HFFc6 (cell line): ENCODE measurements around the gene PHACTR1. TPM values are rescaled to one million over a fixed set of nuclear protein-coding genes. Genes with fewer than 3 reads are reported as not detected.

Experiments used
- DNase-seq: peaks from one replicate; pipeline ENCODE4 v3.0.0-alpha.2; 2018
- H3K27ac Mint-ChIP-seq: 2 replicates; pipeline ENCODE4 v1.8.0; 2020; ENCODE audit warnings: mild to moderate bottlenecking, mixed read lengths
- H3K27me3 Mint-ChIP-seq: 2 replicates; pipeline ENCODE4 v1.8.0; 2021; ENCODE audit warnings: mild to moderate bottlenecking, moderate library complexity, mixed read lengths; ENCODE audit not compliant: insufficient read depth
- H3K36me3 Mint-ChIP-seq: 2 replicates; pipeline ENCODE4 v1.8.0; 2021; ENCODE audit warnings: low read depth, mixed read lengths
- H3K4me1 Mint-ChIP-seq: 2 replicates; pipeline ENCODE4 v1.8.0; 2020; ENCODE audit warnings: low read depth, mixed read lengths
- H3K4me3 Mint-ChIP-seq: 2 replicates; pipeline ENCODE4 v1.8.0; 2020; ENCODE audit warnings: mild to moderate bottlenecking, moderate library complexity, mixed read lengths
- H3K9me3 Mint-ChIP-seq: 2 replicates; pipeline ENCODE4 v1.8.0; 2020; ENCODE audit warnings: mild to moderate bottlenecking, mixed read lengths
- total RNA-seq, 6 experiments: library from RNA; stranded (reverse); fragmentation: NEBNext Ultra II Directional; extraction: Animal tissue kit (Norgen Biotek cat#: 25700); gene quantifications; 2 replicates in 1 of 6; 3 replicates in 5 of 6; pipeline ENCODE4 v1.2.3, GENCODE V29; 2021
- TF ChIP-seq, protein P1 (sequence below): fragments of 200-600 bp; sonication (generic); IDR thresholded peaks from 2 replicates; pipeline ENCODE4 v1.5.0; 2021; ENCODE audit warnings: antibody characterized with exemption, mild to moderate bottlenecking

Gene PHACTR1
- total RNA-seq, 6 experiments from 2014 or later: 2.5 to 4.7 (median 3.9) TPM

DNA sequence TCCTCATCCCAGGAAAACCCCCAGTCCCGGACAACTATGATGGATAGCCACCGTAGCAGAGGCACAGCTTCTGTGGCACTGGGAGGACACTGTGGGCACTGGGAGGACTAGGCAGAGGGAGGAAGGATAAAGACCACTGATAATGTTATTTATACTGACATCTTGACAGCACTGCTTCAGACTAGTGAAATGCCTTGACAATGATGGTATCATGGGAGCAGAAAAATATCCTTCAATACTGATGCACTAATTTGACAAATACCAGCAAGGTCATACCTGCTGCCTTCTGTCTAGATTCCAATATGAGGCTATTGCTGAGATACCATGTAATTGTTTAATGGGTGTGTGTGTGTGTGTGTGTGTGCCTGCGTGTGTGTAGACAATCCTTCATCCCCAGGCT is 148.6 kb downstream of the PHACTR1 start:
- TF ChIP-seq, protein P1, sequence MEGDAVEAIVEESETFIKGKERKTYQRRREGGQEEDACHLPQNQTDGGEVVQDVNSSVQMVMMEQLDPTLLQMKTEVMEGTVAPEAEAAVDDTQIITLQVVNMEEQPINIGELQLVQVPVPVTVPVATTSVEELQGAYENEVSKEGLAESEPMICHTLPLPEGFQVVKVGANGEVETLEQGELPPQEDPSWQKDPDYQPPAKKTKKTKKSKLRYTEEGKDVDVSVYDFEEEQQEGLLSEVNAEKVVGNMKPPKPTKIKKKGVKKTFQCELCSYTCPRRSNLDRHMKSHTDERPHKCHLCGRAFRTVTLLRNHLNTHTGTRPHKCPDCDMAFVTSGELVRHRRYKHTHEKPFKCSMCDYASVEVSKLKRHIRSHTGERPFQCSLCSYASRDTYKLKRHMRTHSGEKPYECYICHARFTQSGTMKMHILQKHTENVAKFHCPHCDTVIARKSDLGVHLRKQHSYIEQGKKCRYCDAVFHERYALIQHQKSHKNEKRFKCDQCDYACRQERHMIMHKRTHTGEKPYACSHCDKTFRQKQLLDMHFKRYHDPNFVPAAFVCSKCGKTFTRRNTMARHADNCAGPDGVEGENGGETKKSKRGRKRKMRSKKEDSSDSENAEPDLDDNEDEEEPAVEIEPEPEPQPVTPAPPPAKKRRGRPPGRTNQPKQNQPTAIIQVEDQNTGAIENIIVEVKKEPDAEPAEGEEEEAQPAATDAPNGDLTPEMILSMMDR: no peak
- H3K27ac Mint-ChIP-seq: no peak overlapping the region
- peaks cover 9% of the 10 kb centered on the region for H3K27me3 Mint-ChIP-seq
- DNase-seq: no peak
- H3K9me3 Mint-ChIP-seq: no peaks in the 10 kb centered on the region
- H3K4me3 Mint-ChIP-seq: no peak overlapping the region
- H3K4me1 Mint-ChIP-seq: no peaks in the 10 kb centered on the region
- no peaks in the 10 kb centered on the region for H3K36me3 Mint-ChIP-seq

DNA sequence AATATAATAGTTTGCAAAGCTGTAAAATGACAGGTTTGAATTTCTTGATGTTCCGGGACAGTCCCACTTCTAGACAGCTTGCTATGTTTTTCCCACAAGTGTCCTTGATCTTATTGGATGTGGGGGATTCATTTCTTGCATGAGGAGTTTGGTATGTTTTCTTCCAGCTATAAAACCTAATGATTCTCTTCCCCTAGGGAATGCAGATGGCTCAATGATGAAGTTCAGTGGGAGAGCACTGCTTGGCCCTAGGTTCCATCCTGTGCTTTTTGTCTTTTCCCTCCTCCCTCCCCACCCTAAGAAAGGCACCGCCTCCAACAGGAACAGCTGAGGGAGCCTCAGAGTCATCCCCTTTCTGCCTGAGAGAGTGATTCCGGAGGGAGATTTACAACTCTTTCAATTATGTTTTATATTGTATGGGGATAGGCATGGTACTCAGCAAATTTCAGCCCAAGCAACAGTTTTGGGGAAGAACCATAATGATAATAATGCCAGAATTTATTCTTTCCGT is 149.2 kb downstream of the PHACTR1 start:
- TF ChIP-seq, protein P1: no peak
- Mint-ChIP-seq H3K9me3 (no peaks in the 10 kb centered on the region), H3K4me1 (no peaks in the 10 kb centered on the region), H3K36me3 (no peaks in the 10 kb centered on the region), H3K27ac (no peak overlapping the region), H3K27me3 (peaks cover 9% of the 10 kb centered on the region), H3K4me3 (no peak overlapping the region)
- no peak for DNase-seq

DNA sequence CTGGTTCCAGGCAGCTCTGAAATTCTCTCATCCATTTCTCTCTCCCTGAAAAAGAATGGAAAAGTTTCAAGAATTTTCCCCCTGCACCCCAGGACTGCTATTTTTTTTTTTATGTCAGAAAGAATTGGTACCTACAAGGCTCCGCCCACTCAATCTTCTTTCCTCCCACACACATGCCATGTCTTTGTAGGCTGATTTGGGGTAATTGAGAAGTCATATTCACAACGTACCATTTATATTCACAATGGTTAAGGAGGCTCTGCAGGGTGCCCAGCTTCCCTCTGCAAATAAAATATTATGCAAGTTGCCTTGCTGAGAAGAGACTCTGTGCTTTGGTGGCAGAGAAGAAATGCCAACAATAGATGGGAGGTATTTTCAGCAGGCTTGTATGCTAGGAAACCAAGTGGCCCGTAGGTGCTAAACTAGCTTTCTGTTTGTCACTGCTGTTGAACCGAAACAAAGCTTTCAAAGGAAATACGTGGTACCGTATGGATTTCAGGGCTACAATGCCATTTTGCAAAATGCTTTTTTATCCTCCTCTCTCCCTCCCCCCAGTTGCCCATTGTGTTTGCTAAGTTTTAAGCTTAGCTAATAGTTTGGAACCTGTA is 150.0 kb downstream of the PHACTR1 start:
- no peaks in the 10 kb centered on the region for H3K9me3 Mint-ChIP-seq
- no peak overlapping the region for H3K27ac Mint-ChIP-seq
- no peak for DNase-seq
- TF ChIP-seq, protein P1: no peak
- H3K4me3 Mint-ChIP-seq: no peak overlapping the region
- no peaks in the 10 kb centered on the region for H3K36me3 Mint-ChIP-seq
- no peaks in the 10 kb centered on the region for H3K4me1 Mint-ChIP-seq
- peaks cover 9% of the 10 kb centered on the region for H3K27me3 Mint-ChIP-seq

DNA sequence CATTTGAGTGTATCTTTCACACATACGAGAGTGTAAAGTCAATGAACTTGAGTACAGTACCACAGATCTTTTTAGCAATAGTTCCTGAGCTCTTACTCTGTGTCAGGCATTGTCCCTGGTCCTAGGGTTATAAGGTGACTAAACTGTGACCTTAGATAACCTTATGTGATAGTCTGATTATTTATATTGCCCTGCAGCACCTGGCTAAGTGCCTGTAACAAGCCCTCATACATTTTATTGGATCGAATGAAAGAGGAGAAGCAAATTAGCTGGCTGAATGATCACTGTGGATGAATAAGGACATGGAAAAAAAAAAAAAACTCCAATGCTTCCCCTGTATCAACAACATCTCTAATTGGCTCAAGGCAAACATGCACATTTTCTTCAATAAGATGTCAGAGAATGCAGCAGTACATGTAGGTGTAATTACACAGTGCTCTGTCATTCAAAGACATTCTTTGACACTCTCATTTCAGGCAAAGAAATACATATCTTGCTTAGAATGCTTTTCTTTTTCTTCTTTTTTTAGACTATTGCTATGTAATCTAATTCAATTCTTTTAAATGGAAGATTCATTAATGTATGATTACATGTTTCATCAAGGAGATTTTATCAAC is 153.4 kb downstream of the PHACTR1 start:
- Mint-ChIP-seq H3K27me3 (peaks cover 7% of the 10 kb centered on the region), H3K36me3 (no peaks in the 10 kb centered on the region), H3K4me1 (no peaks in the 10 kb centered on the region), H3K4me3 (no peak overlapping the region), H3K9me3 (no peaks in the 10 kb centered on the region), H3K27ac (no peak overlapping the region)
- no peak for DNase-seq
- TF ChIP-seq, protein P1: no peak

DNA sequence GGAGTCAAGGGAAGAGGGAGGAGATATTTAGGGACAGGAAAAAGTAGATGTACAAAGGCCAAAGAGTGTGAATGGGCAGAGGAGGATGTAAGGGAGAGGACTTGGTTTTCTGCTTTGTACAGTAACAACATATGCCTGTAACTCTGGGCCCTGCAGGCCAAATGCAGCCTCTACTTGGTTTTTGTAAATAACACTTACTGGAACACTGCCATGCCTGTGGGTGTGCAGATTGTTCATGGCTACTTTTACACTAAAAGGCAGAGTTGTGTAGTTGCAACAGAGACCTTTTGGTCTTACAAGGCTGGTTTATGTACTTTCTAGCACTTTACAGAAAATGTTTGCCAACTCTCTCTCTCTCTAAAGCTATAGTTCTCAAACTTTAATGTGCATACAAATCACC is 157.1 kb downstream of the PHACTR1 start:
- H3K36me3 Mint-ChIP-seq: no peaks in the 10 kb centered on the region
- TF ChIP-seq, protein P1: no peak
- H3K27me3 Mint-ChIP-seq: peaks cover 3% of the 10 kb centered on the region
- H3K4me1 Mint-ChIP-seq: no peaks in the 10 kb centered on the region
- no peak overlapping the region for H3K27ac Mint-ChIP-seq
- no peak overlapping the region for H3K4me3 Mint-ChIP-seq
- no peak for DNase-seq
- H3K9me3 Mint-ChIP-seq: no peaks in the 10 kb centered on the region
